HepG2 (cell line): Measurements from ENCODE around the gene NRDE2. TPM values are rescaled to one million over a fixed set of nuclear protein-coding genes. Genes with fewer than 3 reads are reported as not detected.

Source experiments
- ASH2L ChIP-seq: fragments of 300-600, 200-600 bp; sonication (generic); IDR thresholded peaks from 2 replicates; pipeline ENCODE4 v1.7.0; 2017; ENCODE audit warnings: low read depth, mild to moderate bottlenecking, moderate library complexity, mixed read lengths, low read length; ENCODE audit not compliant: insufficient read length
- CTCF ChIP-seq: sonication (generic); formaldehyde crosslinking; IDR thresholded peaks from 2 replicates; pipeline ENCODE4 v1.5.0; 2020; ENCODE audit warnings: mild to moderate bottlenecking, missing genetic modification reagents, moderate library complexity
- DZIP1 ChIP-seq: sonication (generic); formaldehyde crosslinking; IDR thresholded peaks from 2 replicates; pipeline ENCODE4 v1.5.0; 2020; ENCODE audit warnings: mild to moderate bottlenecking, missing genetic modification reagents
- E2F1 ChIP-seq: sonication (generic); formaldehyde crosslinking; IDR thresholded peaks from 2 replicates; pipeline ENCODE4 v1.5.0; 2020; ENCODE audit warnings: missing genetic modification reagents
- EP300 ChIP-seq, 3 experiments: sonication (generic) in 1 of 3; formaldehyde crosslinking in 1 of 3; IDR thresholded peaks; 2 replicates each; pipeline versions ENCODE4 v1.5.1 to v1.6.1; 2011 to 2020; ENCODE audit warnings: low read depth in 2 of 3, low read length in 2 of 3, borderline replicate concordance in 1 of 3, improper control_type of control experiment in 1 of 3, mild to moderate bottlenecking in 1 of 3, missing genetic modification reagents in 1 of 3, moderate library complexity in 1 of 3
- FOXP1 ChIP-seq, 2 experiments: fragments of 450-650 bp in 1 of 2; IDR thresholded peaks; 2 replicates each; pipeline ENCODE4 v1.6.1; 2017 to 2018; ENCODE audit warnings: antibody characterized with exemption in 1 of 2
- GMEB1 ChIP-seq: sonication (generic); formaldehyde crosslinking; IDR thresholded peaks from 2 replicates; pipeline ENCODE4 v1.5.1; 2020; ENCODE audit warnings: missing genetic modification reagents, mild to moderate bottlenecking, borderline replicate concordance
- KDM2A ChIP-seq: sonication (generic); formaldehyde crosslinking; IDR thresholded peaks from 2 replicates; pipeline ENCODE4 v1.4.0; 2020; ENCODE audit warnings: low read depth, missing genetic modification reagents, borderline replicate concordance
- NFKB2 ChIP-seq: sonication (generic); formaldehyde crosslinking; IDR thresholded peaks from 2 replicates; pipeline ENCODE4 v1.4.0; 2020; ENCODE audit warnings: missing genetic modification reagents, borderline replicate concordance
- PRDM4 ChIP-seq: sonication (generic); formaldehyde crosslinking; IDR thresholded peaks from 2 replicates; pipeline ENCODE4 v1.9.0; 2021; ENCODE audit warnings: missing genetic modification reagents, borderline replicate concordance
- SAP130 ChIP-seq: IDR thresholded peaks from 2 replicates; pipeline ENCODE4 v1.6.1; 2016; ENCODE audit warnings: low read depth
- polyA plus RNA-seq, 8 experiments: library from polyadenylated mRNA; depleted of rRNA in 3 of 8; stranded (reverse) in 7 of 8; unstranded in 1 of 8; fragments of >200 nt; fragmentation: Illumina TruSeq in 4 of 8; extraction: Trizol in 4 of 8; gene quantifications; 2 replicates each; pipeline versions ENCODE4 v1.2.1 to v1.2.3, GENCODE V29; 2011 to 2016; ENCODE audit warnings: low read depth in 4 of 8, missing spikeins in 1 of 8, mixed read lengths in 1 of 8; ENCODE audit not compliant: insufficient read depth in 1 of 8
- total RNA-seq, 5 experiments: library from RNA; depleted of rRNA; stranded (reverse); fragments of >200 nt; fragmentation: Illumina TruSeq; extraction: Trizol; gene quantifications; 2 replicates each; pipeline ENCODE4 v1.2.3, GENCODE V29; 2016; ENCODE audit warnings: low read depth in 1 of 5

NRDE2 gene
- total and polyA plus RNA-seq, 2 of the 13 experiments (the other 11 are each of a cell fraction or from before 2014, with no cell fraction given): 5.6 to 12.5 TPM

GRCh38 chr14:90331497-90332270, at the start of gene NRDE2 (continued):
- no peak for TF ChIP-seq DZIP1 (CRISPR knock-in tag)
- peak in 1 of 2 experiments; percentile 2; a peak in 1 of 4 replicates for TF ChIP-seq EP300 (IDR thresholded peaks at IDR 0.05; ENCODE audit: low read depth in 2 of 2, low read length in 2 of 2)
- TF ChIP-seq EP300 (CRISPR knock-in tag; IDR thresholded peaks at IDR 0.05; ENCODE audit: borderline replicate concordance): no peak
- peak; percentile 78 for TF ChIP-seq GMEB1
- peak; percentile 58; the same call in 1 of the 2 replicates for TF ChIP-seq KDM2A
- TF ChIP-seq NFKB2: peak; percentile 56; the same call in 1 of the 2 replicates
- TF ChIP-seq FOXP1 (IDR thresholded peaks at IDR 0.05): no peak
- 0 out of 2 replicates have a peak, but pooled peaks have one; percentile 2 for TF ChIP-seq FOXP1 (CRISPR knock-in tag; IDR thresholded peaks at IDR 0.05)
- TF ChIP-seq PRDM4 (CRISPR knock-in tag): 0 out of 2 replicates have a peak, but pooled peaks have one; percentile 47
- 0 out of 2 replicates have a peak, but pooled peaks have one; percentile 18 for TF ChIP-seq E2F1
- TF ChIP-seq SAP130 (CRISPR knock-in tag): peak; percentile 74
- peak; percentile 24; the same call in 1 of the 2 replicates for TF ChIP-seq CTCF (CRISPR knock-in tag)
- peak; percentile 81 for TF ChIP-seq ASH2L
